Measurements from ENCODE around the gene PPP1R14B.

The PPP1R14B gene

DNA sequence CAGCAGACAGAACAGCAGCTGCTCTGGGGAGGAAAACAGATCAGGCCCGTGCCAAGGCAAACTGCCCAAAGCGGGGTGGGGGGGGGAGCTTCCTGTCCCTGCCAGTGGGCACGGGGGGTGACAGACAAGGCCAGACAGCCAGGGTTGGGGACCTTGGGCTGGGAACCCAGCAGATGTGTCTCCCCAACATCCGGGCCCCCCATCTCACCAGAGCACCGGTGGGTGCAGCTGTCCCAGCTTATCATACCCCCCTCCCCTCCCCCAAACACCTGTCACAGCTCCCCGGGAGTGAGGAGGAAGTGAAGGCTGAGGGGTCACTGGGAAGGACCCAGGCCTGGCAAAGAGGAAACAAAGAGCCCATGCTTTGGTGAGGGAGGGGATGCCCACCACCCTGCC lies 1.3 kb downstream of the PPP1R14B start:
- DNase-seq (ENCODE audit: low spot score), result peak; percentile 56

DNA sequence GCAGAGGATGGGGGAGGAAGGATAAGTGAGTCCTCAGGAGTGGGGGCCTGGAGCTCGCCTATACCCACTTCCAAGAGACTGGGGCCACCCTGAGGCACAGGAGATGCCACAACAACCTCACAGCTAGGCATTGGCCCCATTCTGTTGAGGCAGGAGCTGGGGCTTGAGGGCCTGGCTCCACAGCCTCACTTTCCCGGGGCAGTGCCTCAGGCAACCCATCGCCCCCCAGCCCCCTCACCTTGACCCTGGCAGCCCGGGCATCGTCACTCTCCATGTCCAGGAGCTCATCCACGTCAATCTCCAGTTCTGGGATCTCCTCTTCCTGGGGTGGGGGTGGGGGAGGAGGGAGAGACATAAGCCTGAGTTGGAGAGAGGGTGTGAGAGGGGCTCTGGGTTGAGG lies 1.8 kb downstream of the PPP1R14B start:
- no peak for DNase-seq (ENCODE audit: low spot score)

DNA sequence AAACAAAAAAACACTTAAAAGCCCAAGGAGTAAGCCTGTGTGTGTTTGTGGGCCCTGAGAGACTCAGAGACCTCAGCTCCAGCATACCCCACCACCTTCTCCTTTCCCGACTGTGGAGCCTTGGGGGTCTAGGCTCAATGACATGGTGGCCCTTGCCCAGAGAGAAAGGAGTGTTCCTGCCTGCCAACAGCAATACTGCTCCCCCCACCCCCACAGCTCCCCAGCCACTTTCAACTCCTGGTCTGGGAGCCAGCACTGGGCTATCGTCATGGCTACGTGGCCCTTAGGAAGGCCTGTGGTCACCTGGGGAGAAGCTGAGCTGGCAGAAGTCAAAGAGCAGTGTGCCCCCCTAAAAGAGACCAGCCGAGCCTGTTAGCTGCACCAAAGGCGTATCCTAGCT lies 2.6 kb downstream of the PPP1R14B start:
- no peak for DNase-seq (ENCODE audit: low spot score)

DNA sequence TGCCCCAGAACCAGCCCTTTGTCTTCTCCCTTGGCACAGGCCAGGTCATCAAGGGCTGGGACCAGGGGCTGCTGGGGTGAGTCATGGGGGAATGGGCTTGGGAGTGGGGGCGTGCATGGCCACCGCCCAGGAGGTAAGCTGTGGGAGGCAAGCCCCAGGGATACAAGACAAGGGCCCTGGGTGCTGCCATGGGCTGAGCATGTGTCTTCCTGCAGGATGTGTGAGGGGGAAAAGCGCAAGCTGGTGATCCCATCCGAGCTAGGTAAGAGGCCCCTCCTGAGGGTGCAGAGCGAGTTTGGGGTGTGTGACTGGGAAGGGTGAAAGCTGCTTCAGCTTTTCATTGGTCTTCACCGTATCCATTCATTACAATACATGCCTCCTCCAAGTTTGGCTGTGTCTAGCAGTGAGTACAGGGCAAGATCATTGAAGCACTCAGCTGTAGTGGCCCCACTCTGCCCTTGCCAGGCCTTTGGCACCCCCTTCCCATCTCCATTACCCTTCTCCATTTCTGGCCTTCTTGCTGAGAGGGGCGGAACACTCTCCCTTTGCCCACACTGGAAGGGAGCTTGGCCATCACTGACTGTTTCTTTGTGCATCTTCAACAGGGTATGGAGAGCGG lies 3.4 kb downstream of the PPP1R14B start:
- no peak for DNase-seq (ENCODE audit: low spot score)

DNA sequence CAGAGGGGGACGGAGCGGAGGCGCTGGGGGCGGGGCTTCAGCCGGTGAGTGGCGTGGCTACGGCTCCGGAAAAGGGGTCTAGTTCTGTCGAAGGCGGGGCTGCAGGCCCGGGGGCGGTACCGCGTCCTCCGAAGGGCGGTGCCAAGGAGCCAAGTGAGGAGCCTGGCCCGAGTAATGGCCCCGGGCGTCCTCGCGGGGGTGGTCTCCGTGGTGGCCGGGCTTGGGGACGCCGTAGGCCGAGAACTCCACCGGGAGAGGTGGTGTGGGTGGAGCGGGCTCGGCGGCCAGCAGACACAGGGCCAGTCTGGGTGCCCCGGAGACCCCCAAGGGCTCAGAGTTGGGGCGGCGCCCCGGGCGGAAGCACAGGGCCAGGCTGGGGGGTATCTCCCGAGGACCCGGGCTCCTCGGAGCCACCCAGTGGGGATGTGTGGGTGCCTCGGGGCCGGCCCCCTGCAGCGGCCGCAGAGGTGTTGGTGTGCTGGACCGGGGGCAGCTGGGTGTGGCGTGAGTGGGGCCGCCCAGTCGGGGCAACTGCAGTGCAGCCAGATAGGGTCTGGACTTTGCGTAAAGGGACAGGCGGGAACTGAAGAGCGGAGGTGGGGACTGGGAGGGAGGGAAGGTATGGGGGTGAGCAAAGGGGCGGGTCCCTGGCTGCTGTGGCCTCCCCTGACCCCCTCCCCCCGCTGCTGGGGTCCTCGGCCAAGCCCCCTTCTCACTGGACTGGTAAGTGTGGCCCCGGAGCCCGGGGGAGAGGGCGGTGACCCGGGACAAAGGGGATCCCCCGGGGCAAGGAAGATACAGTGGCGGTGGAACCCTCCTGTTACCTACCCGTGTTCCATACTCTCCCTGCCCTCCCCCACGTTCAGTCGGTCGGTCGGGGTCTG lies 5.0 kb downstream of the PPP1R14B start:
- DNase-seq (ENCODE audit: low spot score), result peak; percentile 30

DNA sequence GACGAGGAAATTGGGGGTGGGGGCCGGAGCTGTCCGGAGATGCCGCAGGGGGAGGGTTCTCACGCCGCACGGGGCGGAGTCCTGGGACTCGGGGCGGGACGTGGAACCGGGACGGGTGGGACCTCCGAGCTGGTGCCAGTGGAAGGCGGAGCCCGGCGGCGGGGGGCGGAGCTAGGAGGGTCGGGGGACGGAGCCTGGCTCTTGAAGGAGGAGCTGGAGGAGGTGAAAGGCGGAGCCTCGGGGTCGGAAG lies 5.6 kb downstream of the PPP1R14B start:
- DNase-seq (ENCODE audit: low spot score), result peak; percentile 96

DNA sequence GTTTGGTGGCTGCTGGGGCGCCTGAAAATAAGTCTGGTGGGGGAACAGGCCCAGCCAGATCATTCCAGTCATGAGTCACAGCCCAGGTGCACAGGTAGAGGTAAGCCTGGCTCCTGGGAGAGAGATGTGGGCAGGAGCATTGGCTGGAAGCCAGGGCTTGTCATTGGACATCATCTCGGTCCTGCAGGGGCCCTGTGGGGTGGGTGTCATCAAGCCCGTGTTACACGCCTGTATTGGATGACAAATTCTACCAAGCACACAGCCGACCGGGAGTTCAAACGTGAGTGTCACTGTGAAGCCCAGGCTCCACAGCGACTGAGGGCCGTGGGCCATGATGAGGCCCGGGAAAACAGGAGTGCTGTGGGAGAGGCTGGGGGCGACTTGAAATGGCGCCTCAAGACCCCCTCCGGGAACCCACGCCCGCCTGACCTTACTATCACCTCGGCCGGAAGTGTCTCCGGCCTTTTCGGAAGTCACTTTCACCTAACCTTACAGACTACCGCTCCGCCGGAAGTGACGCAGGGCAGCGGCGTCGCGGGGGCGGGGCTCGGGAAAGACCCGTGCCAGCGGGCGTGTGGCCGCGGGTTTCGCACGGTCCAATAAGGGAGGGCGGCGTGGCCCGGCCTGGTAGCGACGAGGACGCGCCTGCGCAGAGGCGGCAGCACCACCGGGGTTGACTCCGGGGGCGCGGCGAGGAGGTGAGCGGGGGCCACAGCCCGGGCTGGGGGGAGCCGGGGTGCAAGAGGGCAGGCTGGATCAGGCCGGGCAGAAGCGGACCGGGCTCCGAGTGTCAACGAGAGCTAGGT lies 6.1 kb downstream of the PPP1R14B start, which contains the start of gene FKBP2:
Gene FKBP2, plus strand, starts transcription at position 661 of the 806 bp plus-strand sequence. CDS start 1,293 bp downstream, outside the sequence.
- DNase-seq (ENCODE audit: low spot score), result peak; percentile 96

DNA sequence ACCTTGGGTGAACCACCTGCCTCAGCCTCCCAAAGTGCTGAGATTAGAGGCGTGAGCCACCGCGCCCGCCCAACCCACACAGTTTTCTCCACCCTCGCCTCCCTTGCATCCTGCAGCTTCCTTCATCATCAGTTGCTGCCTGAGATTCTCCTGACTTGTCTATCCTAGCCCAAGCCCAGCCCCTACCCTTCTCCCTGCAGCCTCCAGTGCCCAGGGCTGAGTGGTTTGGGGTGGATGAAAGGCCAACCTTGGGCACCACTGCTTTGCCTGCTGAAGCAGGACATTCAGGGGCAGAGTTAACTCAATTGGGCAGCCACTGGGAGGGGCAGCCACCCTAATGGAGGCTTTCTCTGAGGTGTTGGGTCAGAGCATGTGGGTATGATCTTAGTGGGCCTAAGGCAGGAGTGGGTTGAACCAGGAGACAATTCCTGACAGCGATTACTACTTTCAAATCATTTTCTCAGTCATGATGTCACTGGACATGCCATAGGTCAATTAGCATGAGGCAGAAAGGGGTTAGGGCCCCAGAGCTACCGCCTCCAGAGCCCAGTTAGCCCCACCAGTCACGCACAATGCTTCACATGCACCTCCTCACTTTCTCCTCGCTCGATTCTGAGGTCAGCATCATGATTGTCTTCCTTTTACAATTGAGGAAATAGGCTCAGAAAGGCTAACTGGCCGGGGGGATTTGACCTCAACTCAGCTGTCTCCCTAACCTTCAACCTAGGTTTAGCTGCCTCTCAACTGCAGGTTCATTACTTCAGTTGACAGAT lies 6.9 kb downstream of the PPP1R14B start:
- DNase-seq (ENCODE audit: low spot score), result no peak

DNA sequence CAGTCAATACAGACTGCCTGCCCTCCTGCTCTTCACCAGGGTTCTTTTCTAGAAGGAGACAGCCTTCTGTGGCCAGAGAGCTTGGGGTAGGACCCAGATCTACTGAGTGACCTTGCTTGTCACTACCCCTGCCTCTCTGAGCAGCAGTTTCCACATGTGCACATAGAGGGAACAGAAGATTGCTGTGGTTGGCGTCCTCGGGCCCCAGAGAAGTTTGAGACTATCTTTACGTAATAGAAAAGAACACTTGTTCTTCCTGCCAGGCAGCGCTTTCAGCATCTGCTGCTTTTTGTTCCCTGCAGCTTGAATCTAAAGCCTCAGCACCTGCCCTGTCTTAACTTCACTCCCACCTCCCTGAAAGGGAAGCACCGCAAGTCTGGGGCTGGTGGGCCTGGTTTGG lies 7.7 kb downstream of the PPP1R14B start:
- no peak for DNase-seq (ENCODE audit: low spot score)

DNA sequence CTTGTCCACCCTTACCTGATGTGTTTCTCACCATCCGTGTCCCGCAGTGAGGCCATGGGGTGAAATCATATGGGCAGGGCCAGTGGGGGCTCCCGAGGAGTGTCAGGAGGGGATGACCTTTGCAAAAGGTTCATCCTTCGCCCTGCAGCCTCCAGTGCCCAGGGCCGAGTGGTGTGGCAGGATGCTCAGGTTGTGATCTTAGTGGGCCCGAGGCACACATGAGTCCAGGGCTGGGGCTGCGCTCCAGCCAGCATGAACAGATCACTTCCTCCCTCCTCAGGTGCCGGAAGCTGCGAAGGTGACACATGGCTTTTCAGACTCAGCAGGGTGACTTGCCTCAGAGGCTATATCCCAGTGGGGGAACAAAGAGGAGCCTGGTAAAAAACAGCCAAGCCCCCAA lies 8.7 kb downstream of the PPP1R14B start:
- DNase-seq (ENCODE audit: low spot score), result no peak

DNA sequence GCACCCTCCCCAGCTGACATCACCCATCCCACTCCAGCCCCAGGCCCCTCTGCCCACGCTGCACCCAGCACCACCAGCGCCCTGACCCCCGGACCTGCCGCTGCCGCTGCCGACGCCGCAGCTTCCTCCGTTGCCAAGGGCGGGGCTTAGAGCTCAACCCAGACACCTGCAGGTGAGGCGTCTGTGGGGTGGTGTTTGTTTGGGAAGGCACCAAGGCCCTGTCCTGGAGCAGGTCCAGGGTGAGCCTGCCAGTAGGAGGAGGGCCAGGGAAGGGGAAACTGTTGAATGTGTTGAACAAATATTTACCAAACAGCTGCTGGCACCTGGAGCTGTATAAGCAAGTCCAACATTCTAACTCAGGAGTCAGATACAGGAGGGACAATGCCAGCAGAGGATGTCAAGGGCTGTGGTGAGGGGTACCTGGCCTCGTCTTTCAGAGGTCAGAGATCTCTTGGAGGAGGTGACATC lies 9.2 kb downstream of the PPP1R14B start:
- DNase-seq (ENCODE audit: low spot score), result no peak

DNA sequence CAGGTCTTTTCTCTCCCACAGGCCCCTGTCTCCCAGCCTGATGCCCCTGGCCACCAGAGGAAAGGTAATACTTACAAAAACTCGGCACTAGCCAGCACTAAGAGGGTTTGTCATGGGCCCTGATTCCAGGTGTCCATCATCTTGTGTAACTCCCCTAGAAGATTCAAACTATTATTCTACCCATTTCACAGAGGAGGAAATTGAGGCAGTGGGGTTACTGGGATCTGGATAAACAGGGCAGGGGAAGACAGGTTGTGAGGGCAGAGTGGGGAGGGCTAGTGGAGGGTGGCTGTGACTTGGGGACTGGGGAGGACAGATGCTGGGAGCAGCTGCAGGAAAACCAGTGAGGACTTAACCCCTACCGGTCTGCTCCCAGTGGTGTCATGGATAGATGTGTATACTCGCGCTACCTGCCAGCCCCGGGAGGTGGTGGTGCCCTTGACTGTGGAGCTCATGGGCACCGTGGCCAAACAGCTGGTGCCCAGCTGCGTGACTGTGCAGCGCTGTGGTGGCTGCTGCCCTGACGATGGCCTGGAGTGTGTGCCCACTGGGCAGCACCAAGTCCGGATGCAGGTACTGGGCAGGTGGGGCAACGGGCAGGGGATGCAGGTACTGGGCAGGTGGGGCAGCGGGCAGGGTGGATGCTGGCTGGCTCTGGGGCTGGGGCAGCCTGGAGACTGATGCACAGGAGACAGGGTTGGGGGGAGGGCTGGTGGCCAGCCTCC lies 11.1 kb downstream of the PPP1R14B start:
- DNase-seq (ENCODE audit: low spot score), result no peak

DNA sequence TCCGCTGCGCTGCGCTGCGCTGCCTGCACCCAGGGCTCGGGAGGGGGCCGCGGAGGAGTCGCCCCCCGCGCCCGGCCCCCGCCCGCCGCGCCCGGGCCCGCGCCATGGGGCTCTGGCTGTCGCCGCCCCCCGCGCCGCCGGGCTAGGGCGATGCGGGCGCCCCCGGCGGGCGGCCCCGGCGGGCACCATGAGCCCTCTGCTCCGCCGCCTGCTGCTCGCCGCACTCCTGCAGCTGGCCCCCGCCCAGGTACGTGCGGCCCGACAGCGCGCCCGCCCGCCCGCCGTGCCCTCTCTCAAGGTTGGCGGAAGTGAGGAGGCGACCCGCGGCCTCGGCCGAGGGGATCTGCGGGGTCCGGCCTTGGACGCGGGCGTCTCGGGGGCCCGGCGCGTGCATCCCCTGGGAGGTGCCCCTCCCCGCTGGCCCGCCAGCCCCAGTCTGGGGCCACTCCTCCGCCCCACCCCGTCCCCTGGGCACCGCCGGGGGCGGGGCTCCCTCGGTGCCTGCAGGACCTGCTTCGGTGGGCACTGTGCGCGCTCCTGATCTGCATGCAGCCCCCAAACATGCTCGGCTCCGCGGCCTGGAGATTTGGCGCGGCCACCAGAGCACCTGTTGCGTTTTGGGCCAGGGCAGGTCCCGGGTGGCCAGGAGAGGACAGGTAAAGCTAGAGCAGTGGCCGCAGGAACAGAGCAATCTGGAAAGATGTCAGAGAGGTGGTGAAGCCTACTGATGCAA lies 11.9 kb downstream of the PPP1R14B start:
- DNase-seq (ENCODE audit: low spot score), result peak; percentile 52

DNA sequence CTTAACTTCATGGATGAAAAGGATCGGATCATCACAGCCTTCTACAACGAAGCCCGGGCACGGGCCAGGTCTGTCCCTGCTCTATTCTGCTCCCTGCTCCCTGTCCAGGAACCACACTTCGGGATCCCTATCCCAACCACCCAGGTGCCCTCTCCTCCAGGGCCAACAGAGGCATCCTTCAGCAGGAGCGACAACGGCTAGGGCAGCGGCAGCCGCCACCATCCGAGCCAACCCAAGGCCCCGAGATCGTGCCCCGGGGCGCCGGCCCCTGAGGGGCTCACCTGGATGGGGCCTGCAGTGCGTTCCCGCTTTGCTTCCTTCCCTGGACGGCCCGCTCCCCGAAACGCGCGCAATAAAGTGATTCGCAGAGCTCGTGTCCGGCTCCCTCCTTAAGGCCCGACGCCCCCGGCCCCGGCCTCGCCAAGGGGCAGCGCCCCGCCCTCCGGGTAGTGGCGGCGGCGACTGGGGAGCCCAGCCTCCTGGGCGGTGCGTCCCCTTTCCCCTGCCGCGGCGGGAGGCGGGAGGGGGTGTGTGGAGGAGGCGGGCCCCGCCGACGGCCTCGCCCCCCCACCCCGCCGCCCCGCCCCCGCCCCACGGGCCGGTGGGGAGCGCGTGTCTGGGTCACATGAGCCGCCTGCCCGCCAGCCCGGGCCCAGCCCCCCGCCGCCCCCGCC lies 12.7 kb downstream of the PPP1R14B start, which contains the start of gene VEGFB:
Gene VEGFB, plus strand, starts transcription at position 672 of the 674 bp plus-strand sequence. CDS start 250 bp downstream, outside the sequence.
- peak; percentile 71 for DNase-seq (ENCODE audit: low spot score)

DNA sequence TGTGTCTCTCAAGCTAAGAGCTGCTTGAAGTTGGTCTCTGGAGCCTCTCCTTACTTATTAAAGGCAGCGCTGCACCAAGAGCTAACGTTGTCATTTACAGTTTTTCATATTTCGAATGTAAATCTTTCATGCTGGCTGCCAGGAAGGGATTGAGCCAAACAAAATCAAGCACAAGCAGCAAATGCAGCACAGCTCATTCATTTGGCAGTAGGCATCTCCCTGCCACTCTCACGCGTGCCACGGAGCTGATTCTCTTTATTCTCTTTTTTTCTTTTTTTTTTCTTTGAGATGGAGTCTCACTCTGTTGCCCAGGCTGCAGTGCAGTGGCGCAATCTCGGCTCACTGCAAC lies 13.8 kb downstream of the PPP1R14B start:
- no peak for DNase-seq (ENCODE audit: low spot score)

DNA sequence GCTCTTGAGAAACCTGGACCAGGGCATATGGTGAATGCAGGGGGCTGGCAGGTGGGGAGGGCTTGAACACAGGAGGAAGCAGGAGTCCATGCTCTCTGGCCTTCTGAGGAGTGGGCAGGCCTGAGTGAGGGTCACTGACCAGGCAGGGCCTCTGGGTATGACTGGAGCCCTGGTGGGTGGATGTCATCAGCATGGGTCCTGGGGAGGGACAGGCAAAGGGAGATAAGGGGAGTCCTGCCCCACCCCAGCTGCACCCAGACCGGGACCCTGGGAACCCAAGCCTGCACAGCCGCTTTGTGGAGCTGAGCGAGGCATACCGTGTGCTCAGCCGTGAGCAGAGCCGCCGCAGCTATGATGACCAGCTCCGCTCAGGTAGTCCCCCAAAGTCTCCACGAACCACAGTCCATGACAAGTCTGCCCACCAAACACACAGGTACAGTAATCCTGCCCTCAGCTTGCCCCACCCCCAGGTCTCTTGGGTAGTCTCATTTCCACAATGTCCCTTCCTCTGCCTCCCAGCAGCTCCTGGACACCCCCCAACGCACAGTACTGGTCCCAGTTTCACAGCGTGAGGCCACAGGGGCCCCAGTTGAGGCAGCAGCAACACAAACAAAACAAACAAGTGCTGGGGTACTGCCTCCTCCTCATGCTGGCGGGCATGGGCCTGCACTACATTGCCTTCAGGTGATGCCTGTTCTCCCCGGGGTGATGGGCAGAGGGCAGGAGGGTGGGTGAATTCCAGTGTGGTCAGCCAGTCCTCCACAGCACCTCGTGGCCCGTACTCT lies 14.4 kb downstream of the PPP1R14B start:
- no peak for DNase-seq (ENCODE audit: low spot score)

DNA sequence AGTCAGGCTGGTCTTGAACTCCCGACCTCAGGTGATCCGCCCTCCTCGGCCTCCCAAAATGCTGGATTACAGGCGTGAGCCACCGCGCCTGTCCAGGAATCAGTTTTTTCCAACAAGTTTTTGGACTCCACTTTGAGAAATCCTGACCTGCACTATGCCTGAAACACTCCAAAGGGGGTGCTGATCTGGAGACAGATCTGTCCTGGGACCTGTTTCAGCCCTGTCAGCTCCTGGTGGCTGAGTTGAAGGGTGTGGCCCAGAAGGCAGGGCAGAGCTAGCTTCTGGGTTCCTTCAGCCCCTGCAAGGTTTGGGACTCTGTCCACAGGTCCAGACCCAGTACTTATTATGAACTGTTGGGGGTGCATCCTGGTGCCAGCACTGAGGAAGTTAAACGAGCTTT lies 15.2 kb downstream of the PPP1R14B start:
- DNase-seq (ENCODE audit: low spot score), result no peak

DNA sequence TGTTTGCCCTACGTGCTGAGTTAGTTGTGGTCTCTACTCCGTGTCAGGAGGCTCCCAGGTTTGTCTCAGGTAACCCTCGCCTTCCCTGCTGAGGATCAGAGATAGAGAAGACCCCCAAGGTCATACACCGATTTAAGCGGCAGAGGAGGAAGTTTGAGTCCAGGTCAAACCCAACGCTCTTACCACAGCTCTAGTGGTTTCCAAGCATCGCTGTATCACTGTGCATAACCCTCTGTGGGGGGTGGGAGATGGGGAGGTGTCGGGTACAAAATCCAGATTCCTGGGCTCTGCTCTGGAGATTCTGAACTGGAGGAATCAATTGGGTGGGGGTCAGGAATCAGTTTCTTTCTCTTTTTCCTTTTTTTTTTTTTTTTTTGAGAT lies 15.8 kb downstream of the PPP1R14B start:
- DNase-seq (ENCODE audit: low spot score), result no peak

All from germinal center (tissue), 1 donor.